ENCODE measurements around the gene MST1R. TPM values are rescaled to one million over a fixed set of nuclear protein-coding genes. Genes with fewer than 3 reads are reported as not detected.

Gene MST1R
- total RNA-seq, 1 donor from 2014 or later: 131 TPM

- no peak for DNase-seq (ENCODE audit: low spot score)
These were observed 63.3 kb downstream of the MST1R start for GRCh38 chr3:49840388-49840787.

GRCh38 chr3:49839193-49839809, 64.4 kb downstream of the MST1R start:
- DNase-seq (ENCODE audit: low spot score): peak; percentile 85

Other genes starting within 250 kb of the MST1R start
- gene APEH, start 229.5 kb downstream of the MST1R start, total RNA-seq: 128 TPM
- 45.5 TPM for gene MST1, start 214.4 kb downstream of the MST1R start, total RNA-seq
- 55.6 TPM for gene RNF123, start 214.3 kb downstream of the MST1R start, total RNA-seq
- gene AMIGO3, start 184.2 kb downstream of the MST1R start, total RNA-seq: 0.43 TPM
- gene GMPPB, start 179.9 kb downstream of the MST1R start, total RNA-seq: 51.9 TPM
- 46.1 TPM for gene IP6K1, start 117.3 kb downstream of the MST1R start, total RNA-seq
- gene CDHR4, start 104.0 kb downstream of the MST1R start, total RNA-seq: 0.09 TPM
- gene INKA1, start 100.6 kb downstream of the MST1R start, total RNA-seq: 4.4 TPM
- gene UBA7, start 89.9 kb downstream of the MST1R start, total RNA-seq: 122 TPM
- 2.4 TPM for gene TRAIP, start 47.3 kb downstream of the MST1R start, total RNA-seq
- gene CAMKV, start 34.0 kb downstream of the MST1R start, total RNA-seq: 0.09 TPM
- 9.7 TPM for gene MON1A, start 25.9 kb upstream of the MST1R start, total RNA-seq
- gene RBM6, start 36.3 kb upstream of the MST1R start, total RNA-seq: 89.2 TPM
- gene RBM5, start 185.0 kb upstream of the MST1R start, total RNA-seq: 132 TPM